NCI-H226 (cell line): ENCODE results near the gene STEAP1B.

Source experiments
- DNase-seq: peaks from one replicate; pipeline ENCODE4 v3.0.0-alpha.2; 2015

STEAP1B gene

DNA sequence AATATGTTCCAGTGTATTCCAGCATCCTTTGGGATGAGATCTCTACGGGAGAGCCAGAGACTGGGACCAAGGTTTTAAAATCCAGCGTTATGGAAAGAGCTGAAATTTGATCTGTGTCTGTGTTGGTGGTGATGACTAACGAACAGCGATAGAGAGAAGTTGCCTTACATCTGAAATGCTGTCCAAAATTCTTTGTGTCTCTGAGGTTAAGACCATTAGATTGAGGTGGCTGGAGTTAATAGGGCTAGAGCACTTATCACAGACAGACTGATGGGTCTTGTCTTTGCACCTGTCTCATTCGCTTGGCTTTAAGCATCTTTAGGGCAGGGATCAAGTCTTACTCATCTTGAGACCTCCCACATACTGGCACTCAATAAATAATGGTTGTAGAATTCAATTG lies 102.0 kb downstream of the STEAP1B start:
- no peak for DNase-seq

DNA sequence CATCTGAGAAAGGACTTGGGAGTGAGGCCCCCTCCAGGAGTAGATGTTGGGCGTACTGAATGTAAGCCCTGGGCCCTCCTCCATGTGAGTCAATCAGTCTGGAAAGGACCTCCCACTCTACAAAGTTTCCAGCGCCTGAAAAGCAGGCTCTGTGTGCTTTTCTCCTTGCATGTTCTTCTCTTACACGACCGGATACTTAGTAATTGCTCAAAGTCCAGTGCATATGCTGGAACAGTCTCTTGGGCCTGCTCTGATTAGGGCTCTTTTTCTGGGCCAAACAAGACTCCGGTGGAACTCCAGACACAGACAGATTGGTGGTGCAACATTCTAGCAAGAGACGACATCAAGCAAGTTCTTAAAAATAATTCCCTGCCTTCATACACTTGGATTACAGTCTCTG lies 104.8 kb downstream of the STEAP1B start:
- no peak for DNase-seq

DNA sequence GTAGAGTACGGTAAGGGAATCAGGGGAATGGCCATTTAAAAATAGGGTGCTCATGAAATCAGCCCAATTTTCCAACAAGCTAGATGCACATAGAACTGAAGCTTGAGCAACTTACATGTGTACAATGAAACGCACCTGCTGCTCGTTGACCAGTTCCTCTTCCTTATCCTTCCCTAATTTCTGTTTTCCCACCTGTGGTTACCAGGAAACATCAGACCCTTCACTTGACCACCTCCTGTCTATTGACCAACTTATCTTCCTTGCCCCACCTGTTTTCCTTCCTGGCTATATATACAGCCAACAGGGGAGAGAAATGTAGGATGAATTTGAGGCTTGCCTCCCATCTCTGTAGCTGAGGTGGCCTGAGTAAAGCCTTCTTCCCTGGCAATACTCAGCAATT lies 105.2 kb downstream of the STEAP1B start:
- no peak for DNase-seq

GRCh38 chr7:22393913-22394729 lies 105.9 kb downstream of the STEAP1B start:
- DNase-seq: peak; percentile 24

DNA sequence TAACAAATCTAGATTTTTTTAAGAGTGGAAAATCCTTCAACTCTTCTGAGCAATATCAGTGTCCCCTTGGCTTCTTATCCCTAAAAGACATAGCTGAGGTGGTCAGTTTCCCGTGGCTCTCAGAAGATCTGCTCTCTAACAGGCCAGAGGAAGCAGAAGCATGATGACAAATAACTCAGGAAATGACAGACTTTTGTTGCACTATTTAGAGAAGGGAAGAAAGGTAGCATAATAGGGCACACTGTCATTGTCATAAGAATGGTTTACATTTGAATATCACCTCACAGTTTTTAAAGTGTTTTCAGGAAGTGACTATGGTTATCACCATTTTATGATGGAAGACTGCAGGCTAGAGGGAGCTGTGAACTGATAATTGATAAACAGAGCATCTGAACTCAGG lies 109.5 kb downstream of the STEAP1B start:
- no peak for DNase-seq

DNA sequence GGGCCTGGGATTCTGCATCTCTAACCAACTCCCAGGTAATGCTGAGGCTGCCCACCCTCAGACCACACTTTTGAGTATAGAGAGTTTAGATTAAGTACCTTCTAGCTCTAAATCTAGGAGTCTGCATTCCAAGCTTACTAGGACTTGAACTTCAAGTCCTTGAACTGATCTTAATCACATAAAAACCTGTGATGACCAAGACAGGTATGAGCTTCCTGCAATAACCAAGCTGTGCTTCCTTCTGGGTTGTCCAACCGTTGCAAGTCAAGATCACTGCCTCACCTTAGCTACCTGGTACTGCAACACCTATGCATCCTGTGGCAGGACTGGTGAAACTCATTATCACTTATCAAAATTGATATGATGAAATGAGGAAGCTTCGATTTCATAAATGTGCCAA lies 110.1 kb downstream of the STEAP1B start:
- no peak for DNase-seq

DNA sequence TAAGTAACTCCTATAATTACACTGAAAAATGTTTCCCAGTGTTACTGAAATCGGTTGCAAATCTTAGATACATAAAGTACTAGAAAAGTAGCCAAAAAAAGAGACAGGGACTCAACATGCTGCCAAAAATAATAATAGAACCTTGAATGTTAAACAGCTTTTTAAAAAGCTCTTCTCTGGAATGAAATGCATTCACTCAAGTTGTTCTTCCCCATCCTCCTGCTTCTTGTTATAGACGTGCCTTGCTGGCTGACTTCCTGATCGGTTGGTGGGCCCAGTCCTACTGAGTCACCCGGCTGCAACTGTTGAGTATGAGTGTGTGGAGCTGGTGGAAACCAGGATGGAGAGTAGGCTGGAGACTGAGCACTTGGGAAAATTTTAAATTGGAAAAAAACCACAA lies 112.4 kb downstream of the STEAP1B start:
- DNase-seq: no peak

DNA sequence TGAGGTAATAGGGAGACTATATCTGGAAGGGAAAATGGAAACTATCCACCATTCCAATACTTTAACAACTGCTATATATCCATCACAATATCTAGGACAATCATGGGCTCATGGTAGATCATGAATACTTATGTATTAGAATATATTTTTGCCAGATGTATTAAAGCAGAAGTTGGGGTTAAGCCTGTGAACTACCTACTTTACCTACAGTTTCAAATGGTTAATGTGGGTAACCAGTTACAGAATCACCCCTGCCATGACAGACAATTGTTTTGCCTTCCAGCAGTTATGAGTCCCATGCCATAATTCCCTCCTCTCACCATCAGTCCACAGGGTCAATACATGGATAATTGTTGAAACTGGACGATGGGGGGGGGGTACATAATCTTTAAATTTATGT lies 113.1 kb downstream of the STEAP1B start:
- DNase-seq: no peak

DNA sequence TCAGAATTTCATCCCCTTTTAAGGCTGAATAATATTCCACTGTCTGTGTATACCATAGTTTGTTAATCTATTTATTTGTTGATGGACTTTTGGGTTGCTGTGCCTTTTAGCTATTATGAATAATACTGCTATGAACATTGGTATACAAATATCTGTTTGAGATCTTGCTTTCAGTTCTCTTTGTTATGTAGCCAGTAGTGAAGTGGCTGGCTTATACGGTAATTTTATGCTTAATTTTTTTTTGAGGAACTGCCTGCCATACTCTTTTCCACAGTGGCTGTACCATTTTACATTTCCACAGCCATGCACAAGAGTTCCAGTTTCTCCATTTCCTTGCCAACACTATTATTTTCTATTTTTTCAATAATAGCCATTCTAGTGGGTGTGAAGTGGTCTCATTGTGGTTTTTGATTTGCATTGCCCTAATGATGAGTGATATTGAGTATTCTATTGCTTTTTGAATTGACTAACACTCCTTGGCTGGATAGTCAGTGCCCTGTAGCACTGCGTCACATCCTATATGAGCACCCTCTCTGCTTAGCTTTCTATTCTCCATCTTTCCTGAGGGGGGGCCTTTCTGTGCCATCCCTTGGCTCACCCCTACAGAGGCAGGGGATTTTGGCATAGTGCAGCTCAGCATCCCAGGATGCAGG lies 113.7 kb downstream of the STEAP1B start:
- no peak for DNase-seq

- no peak for DNase-seq
Measured at GRCh38 chr7:22385326-22385725, 114.7 kb downstream of the STEAP1B start.

DNA sequence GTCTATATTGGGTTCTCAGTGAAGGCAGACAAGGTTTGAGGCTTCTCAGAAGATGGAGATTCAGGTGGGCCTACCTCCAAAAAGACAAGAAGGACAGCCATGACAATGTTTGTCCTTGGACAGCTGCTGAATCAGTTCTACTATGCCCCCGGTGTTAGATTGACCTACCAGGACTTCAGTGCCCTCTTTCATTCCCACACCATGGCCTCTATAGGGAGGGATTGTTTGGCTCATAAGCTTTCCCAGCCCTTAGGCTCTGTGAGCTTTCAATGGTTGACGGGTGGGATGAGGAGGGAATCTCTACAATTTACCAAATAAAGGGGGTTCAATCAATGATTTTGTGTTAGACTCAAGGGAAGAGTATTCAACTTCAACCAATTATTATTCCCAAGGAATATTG lies 119.7 kb downstream of the STEAP1B start:
- no peak for DNase-seq

DNA sequence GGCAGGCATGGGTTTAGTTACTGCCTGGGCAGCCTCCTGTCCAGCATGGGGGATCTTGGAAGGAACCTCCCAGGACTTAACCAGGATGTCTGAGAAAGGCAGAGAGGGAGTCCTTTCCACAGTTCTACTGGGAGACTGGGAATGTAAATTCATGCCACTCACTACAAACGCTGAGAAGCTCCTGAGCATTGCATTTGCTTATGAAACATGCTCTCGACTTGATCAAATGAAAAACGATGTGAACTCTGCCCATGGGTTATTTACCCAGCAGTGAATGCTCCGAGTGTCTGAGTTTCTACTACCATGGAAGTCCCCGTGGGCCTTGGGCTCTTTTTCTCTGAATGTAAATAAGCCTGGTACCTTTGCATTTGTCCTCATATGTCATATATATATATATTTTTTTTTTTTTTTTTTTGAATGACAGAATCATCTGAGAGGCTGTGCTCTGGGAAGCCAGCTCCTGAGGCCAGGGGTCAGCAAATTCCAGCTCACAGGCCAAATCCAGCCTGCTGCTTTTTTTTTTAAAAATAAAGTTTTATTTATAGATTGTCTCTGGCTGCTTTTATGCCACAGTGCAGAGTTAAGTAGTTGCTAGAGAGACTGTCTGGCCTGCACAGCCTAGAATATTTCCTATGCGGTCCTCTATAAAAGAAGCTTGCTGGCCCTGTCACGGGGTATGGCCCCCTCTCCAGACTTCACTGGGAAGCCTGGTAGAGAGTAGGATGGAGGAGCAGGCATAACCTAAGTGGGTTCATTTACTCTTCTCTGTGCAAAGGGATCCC lies 121.6 kb downstream of the STEAP1B start:
- DNase-seq: no peak

DNA sequence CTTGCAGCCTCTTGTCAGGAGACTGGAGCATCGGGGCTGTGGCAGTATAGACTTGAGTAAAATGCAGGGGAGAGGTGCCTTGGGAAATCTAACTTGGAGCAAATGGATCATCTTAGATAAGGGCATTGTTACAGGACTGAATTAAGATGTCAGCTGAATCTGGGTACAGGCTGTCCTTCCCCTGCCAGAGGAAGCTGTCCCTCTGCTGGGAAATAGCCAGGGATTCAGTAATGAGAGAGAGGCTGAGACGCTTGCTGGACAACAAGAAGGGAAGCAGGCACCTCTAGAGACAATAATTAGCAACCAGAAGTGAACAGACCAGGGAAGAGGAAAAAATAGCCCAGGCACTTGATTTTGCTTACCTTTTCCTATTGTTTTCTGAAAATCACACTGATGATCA lies 122.3 kb downstream of the STEAP1B start:
- no peak for DNase-seq

DNA sequence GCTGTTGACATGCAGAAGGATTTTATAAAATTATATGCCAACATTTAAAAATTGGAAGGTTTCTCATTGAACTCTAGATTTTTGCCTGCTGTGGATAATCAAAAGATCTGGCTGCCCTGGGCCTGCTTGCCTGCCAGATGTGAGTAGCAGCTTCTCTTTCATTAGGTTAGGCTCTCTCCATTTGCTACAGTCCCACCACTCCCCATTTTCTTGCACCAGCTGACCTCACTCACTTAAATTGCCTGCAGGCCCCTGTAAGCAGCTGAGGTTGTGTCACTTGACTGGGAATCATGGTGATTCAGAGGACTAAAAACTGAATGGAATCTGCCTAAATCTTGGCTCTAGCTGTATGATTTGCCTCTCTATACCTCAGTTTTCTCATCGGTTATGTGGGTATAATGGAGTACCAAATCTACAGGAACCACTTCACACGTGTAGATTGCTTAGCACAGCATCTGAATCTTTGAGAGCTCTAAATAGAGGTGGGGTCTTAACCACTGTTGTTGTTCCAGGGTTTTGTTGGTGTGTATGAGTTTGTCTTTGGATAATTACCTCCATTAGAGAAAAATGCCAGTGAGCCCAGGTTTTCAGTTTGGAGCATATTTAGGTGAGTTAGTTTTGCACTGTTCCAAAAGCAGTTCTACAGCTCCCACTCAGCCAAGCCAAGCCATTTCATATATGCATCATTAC lies 124.5 kb downstream of the STEAP1B start:
- DNase-seq: no peak

DNA sequence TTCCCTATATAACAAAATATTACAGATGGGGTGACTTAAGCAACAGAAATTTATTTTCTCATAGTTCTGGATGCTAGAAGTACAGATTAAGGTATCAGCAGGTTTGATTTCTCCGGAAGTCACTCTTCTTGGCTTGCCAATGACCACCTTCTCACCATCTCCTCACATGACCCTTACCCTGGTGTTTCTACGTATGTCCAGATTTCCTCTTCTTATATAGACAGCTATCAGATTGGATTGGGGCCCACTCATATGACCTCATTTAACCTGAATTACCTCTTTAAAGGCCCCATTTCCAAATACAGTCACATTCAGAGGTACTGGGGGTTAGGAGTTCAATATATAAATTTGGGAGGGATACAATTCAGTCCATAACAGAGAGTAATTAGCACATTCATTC lies 126.1 kb downstream of the STEAP1B start:
- DNase-seq: no peak

GRCh38 chr7:22373388-22373787 lies 126.6 kb downstream of the STEAP1B start:
- DNase-seq: no peak

GRCh38 chr7:22372863-22373262 lies 127.1 kb downstream of the STEAP1B start:
- DNase-seq: no peak

- no peak for DNase-seq
Measured at GRCh38 chr7:22371878-22372277, 128.1 kb downstream of the STEAP1B start.
